Panc1 (cell line): ENCODE measurements around the gene CHRM1. TPM values are rescaled to one million over a fixed set of nuclear protein-coding genes. Genes with fewer than 3 reads are reported as not detected.
"Not testable (repeated sequence)": the region's sequence is repeated elsewhere in the genome, so short reads cannot be mapped to it uniquely, and the experiment has no call there.

ENCODE experiments used
- ATAC-seq: fragments of 200-7000 bp; cut with Tn5 transposase; 2 replicates; pipeline ENCODE4 v1.9.1; 2020; ENCODE audit warnings: mild to moderate bottlenecking, moderate library complexity
- BruUV-seq: library from RNA; stranded (reverse); fragments of 400-500 nt; replicated peaks from 2 replicates; lab custom pipeline; 2021; lab: Mats Ljungman, UMichigan
- CTCF ChIA-PET: fragments of 300-600 bp; sonication (Branson Sonifier 250); formaldehyde crosslinking; loops from one replicate; lab custom pipeline; 2022; ENCODE audit warnings: antibody characterized with exemption; lab: Charles Lee
- POLR2A ChIA-PET: fragments of 300-600 bp; sonication (Branson Sonifier 250); formaldehyde crosslinking; loops from one replicate; lab custom pipeline; 2022; ENCODE audit warnings: antibody characterized with exemption; lab: Charles Lee
- DNase-seq: peaks from one replicate; pipeline ENCODE4 v3.0.0-alpha.2; 2010; ENCODE audit warnings: low read depth, low spot score
- H3K27ac ChIP-seq: 2 replicates; pipeline ENCODE4 v1.5.1; 2011; ENCODE audit warnings: mild to moderate bottlenecking, low read length, inconsistent platforms
- H3K27me3 ChIP-seq: fragments of 200-500 bp; sonication (Bioruptor generic); 2 replicates; pipeline ENCODE4 v1.6.0; 2014; ENCODE audit warnings: low read length, inconsistent platforms; ENCODE audit not compliant: control insufficient read depth, insufficient read depth
- H3K36me3 ChIP-seq: fragments of 200-500 bp; sonication (Bioruptor generic); 2 replicates; pipeline ENCODE4 v1.5.1; 2014; ENCODE audit warnings: inconsistent platforms, mild to moderate bottlenecking, low read length, moderate library complexity; ENCODE audit not compliant: control insufficient read depth, insufficient read depth
- H3K4me1 ChIP-seq: 2 replicates; pipeline ENCODE4 v1.5.1; 2011; ENCODE audit warnings: inconsistent platforms, mild to moderate bottlenecking, low read length, moderate library complexity; ENCODE audit not compliant: control insufficient read depth, insufficient read depth
- H3K4me3 ChIP-seq, 2 experiments: 2 replicates each; pipeline ENCODE4 v1.5.1; 2011 to 2012; ENCODE audit warnings: low read depth in 2 of 2, low read length in 2 of 2, mild to moderate bottlenecking in 2 of 2, inconsistent platforms in 1 of 2, moderate library complexity in 1 of 2
- H3K9me3 ChIP-seq: fragments of 200-500 bp; sonication (Bioruptor generic); 2 replicates; pipeline ENCODE4 v1.5.1; 2014; ENCODE audit warnings: low read depth, mild to moderate bottlenecking, inconsistent platforms, low read length, moderate library complexity; ENCODE audit not compliant: control insufficient read depth, insufficient read depth
- POLR2AphosphoS5 ChIP-seq: IDR thresholded peaks from 2 replicates; pipeline ENCODE4 v1.6.1; 2012; ENCODE audit warnings: mild to moderate bottlenecking, low read depth, low read length, moderate library complexity
- SIN3A ChIP-seq: IDR thresholded peaks from 2 replicates; pipeline ENCODE4 v1.6.1; 2012; ENCODE audit warnings: low read depth, mild to moderate bottlenecking, low read length, moderate library complexity, borderline replicate concordance; ENCODE audit not compliant: insufficient read depth
- TCF7L2 ChIP-seq: IDR thresholded peaks from 2 replicates; pipeline ENCODE4 v1.6.1; 2011; ENCODE audit warnings: mild to moderate bottlenecking, low read depth, low read length, inconsistent platforms
- in situ Hi-C: cut with HindIII; loops from 2 replicates; pipeline ENCODE4 v1.10.0; 2016; ENCODE audit warnings: low sequenced_read_pairs, low pct_unique_long_range_greater_than_20kb
- intact Hi-C: fragments of 100-400 bp; cut with micrococcal nuclease; formaldehyde crosslinking; loops from one replicate; pipeline ENCODE4 v1.10.0; 2022; ENCODE audit not compliant: unreplicated experiment
- total RNA-seq: library from RNA; stranded (reverse); gene quantifications from one replicate; pipeline ENCODE4 v1.2.1, GENCODE V29; 2021; ENCODE audit not compliant: unreplicated experiment
- TF ChIP-seq, protein P1 (sequence below): fragments of 450-650 bp; IDR thresholded peaks from 2 replicates; pipeline ENCODE4 v1.5.1; 2017; ENCODE audit warnings: mild to moderate bottlenecking
- TF ChIP-seq, protein P2 (sequence below), 2 experiments: IDR thresholded peaks; 2 replicates each; pipeline ENCODE4 v1.6.1; 2011 to 2012; ENCODE audit warnings: low read depth in 2 of 2, control low read depth in 1 of 2, low read length in 1 of 2, mild to moderate bottlenecking in 1 of 2, moderate library complexity in 1 of 2; ENCODE audit not compliant: insufficient read depth in 1 of 2

The CHRM1 gene
- total RNA-seq, 1 experiment from 2014 or later = not detected

DNA sequence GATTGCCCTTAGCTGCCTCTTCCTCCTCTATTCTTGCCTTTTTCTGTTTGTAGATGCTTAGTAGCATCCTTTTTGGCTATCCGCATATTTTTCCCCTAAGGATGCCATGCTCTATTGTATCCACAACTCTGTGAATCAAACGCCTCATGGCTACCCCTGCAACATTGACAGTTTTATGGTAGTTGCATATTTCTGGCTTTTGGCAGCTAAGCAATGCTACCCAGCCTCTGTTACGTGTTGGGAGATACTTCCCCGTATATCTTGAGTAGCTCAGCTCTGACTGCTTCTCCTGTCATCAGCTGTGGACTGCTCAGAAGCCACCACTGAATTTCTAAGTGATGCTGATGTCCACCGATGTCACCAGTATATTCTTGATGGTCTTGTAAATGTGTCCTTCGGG, 55.5 kb downstream of the CHRM1 start:
- Histone ChIP-seq H3K9me3 (no peaks in the 10 kb centered on the region), H3K27me3 (no peaks in the 10 kb centered on the region), H3K4me1 (peaks cover 4% of the 10 kb centered on the region; the same call in 1 of the 2 replicates), H3K4me3 (no peak overlapping the region), H3K36me3 (no peaks in the 10 kb centered on the region), H3K27ac (no peak overlapping the region)
- ATAC-seq (no peak), DNase-seq (no peak)
- TF ChIP-seq, protein P1, sequence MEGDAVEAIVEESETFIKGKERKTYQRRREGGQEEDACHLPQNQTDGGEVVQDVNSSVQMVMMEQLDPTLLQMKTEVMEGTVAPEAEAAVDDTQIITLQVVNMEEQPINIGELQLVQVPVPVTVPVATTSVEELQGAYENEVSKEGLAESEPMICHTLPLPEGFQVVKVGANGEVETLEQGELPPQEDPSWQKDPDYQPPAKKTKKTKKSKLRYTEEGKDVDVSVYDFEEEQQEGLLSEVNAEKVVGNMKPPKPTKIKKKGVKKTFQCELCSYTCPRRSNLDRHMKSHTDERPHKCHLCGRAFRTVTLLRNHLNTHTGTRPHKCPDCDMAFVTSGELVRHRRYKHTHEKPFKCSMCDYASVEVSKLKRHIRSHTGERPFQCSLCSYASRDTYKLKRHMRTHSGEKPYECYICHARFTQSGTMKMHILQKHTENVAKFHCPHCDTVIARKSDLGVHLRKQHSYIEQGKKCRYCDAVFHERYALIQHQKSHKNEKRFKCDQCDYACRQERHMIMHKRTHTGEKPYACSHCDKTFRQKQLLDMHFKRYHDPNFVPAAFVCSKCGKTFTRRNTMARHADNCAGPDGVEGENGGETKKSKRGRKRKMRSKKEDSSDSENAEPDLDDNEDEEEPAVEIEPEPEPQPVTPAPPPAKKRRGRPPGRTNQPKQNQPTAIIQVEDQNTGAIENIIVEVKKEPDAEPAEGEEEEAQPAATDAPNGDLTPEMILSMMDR = no peak
- TF ChIP-seq, protein P2, sequence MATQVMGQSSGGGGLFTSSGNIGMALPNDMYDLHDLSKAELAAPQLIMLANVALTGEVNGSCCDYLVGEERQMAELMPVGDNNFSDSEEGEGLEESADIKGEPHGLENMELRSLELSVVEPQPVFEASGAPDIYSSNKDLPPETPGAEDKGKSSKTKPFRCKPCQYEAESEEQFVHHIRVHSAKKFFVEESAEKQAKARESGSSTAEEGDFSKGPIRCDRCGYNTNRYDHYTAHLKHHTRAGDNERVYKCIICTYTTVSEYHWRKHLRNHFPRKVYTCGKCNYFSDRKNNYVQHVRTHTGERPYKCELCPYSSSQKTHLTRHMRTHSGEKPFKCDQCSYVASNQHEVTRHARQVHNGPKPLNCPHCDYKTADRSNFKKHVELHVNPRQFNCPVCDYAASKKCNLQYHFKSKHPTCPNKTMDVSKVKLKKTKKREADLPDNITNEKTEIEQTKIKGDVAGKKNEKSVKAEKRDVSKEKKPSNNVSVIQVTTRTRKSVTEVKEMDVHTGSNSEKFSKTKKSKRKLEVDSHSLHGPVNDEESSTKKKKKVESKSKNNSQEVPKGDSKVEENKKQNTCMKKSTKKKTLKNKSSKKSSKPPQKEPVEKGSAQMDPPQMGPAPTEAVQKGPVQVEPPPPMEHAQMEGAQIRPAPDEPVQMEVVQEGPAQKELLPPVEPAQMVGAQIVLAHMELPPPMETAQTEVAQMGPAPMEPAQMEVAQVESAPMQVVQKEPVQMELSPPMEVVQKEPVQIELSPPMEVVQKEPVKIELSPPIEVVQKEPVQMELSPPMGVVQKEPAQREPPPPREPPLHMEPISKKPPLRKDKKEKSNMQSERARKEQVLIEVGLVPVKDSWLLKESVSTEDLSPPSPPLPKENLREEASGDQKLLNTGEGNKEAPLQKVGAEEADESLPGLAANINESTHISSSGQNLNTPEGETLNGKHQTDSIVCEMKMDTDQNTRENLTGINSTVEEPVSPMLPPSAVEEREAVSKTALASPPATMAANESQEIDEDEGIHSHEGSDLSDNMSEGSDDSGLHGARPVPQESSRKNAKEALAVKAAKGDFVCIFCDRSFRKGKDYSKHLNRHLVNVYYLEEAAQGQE (IDR thresholded peaks at IDR 0.05; ENCODE audit: insufficient read depth in 1 of 2, low read depth in 2 of 2, low read length in 1 of 2) = no peak
- TF ChIP-seq POLR2AphosphoS5 = no peak
- no peak for TF ChIP-seq SIN3A
- TF ChIP-seq TCF7L2 = no peak
- POLR2A ChIA-PET = interaction anchor here (0.6 to 0.8 kb wide), 4 partner anchors 9 to 944 kb away, joined by 6 to 8 read pairs (median 7); no protein-coding TSS in a partner anchor
- in situ Hi-C loops (no loop called here), intact Hi-C loops (no loop called here)
- CTCF ChIA-PET = interaction anchor here (0.6 to 0.7 kb wide), 5 partner anchors 14 to 185 kb away, joined by 3 to 8 read pairs (median 4); no protein-coding TSS in a partner anchor
- BruUV-seq = no TSS peak

DNA sequence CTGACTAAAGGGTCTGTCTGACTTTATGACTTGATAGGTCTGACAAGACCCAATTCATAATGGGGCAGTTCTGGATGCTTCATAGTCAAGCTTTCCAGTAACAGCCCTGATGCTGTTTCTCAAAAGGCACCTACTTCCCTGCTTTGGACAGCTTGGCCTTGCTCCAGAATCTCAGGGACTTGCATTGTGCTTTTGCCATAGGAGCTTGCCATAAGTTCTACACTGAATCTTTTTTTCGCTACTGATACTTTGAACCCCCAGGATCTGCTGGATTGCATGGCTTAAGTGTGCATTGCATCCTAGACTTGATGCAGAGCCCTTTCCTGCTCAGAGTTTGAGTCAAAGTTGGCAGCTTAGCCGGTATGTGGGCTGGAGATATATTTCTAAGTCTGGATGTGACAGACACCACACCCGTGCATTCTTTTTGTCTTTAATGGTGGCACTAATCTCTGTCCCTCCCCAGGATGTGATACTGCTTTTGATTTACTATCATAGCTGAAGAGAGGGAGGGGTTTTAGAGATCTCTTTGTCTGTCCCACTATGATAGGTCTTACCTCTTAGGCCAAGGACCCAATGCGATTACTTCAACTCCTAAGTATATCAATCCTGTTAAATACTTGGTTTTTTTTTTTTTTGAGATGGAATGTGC, 57.4 kb downstream of the CHRM1 start:
- ChIA-PET POLR2A (interaction anchor here (0.5 kb wide), 2 partner anchors 12 to 24 kb away, joined by 5 to 9 read pairs; no protein-coding TSS in a partner anchor), CTCF (interaction anchor here (0.6 kb wide), 2 partner anchors 10 to 13 kb away, joined by 4 read pairs; no protein-coding TSS in a partner anchor)
- in situ Hi-C loops (no loop called here), intact Hi-C loops (loop anchor here (2.0 kb wide), 1 partner anchor 77 kb away; the partner anchor contains the start of gene TMEM179B)
- no peak overlapping the region for H3K4me3 ChIP-seq
- H3K27ac ChIP-seq = no peak overlapping the region
- DNase-seq = no peak
- ATAC-seq = no peak
- H3K36me3 ChIP-seq = no peaks in the 10 kb centered on the region
- peaks cover 4% of the 10 kb centered on the region; the same call in 1 of the 2 replicates for H3K4me1 ChIP-seq
- no peaks in the 10 kb centered on the region for H3K27me3 ChIP-seq
- H3K9me3 ChIP-seq = no peaks in the 10 kb centered on the region
- BruUV-seq = no TSS peak
- TF ChIP-seq TCF7L2 (no peak), POLR2AphosphoS5 (no peak), SIN3A (no peak)
- TF ChIP-seq, protein P1 = no peak
- TF ChIP-seq, protein P2 (IDR thresholded peaks at IDR 0.05; ENCODE audit: insufficient read depth in 1 of 2, low read depth in 2 of 2, low read length in 1 of 2) = no peak

DNA sequence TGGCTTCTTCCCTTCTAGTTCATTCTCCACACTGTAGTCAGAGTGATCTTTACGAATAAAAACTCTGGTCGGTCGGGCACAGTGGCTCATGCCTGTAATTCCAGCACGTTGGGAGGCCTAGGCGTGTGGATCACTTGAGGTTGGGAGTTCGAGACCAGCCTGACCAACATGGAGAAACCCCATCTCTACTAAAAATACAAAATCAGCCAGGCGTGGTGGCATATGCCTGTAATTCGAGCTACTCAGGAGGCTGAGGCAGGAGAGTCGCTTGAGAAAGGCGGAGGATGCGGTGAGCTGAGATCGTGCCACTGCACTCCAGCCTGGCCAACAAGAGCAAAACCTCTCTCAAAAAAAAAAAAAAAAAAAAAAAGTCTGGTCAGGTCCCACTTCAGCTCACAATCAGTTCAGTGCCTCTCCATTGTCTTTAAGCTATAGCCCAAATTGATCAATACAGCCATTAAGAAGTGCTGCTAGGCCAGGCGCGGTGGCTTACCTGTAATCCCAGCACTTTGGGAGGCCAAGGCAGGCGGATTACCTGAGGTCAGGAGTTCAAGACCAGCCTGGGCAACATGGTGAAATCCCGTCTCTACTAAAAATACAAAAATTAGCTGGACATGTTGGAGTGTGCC, 59.5 kb downstream of the CHRM1 start:
- H3K36me3 ChIP-seq, H3K4me3 ChIP-seq, H3K9me3 ChIP-seq, H3K27ac ChIP-seq, ATAC-seq, BruUV-seq, DNase-seq, in situ Hi-C loops, H3K27me3 ChIP-seq: not testable (repeated sequence)
- intact Hi-C loops = loop anchor here (2.0 kb wide), 1 partner anchor 75 kb away; the partner anchor contains the start of gene TMEM179B
- POLR2A ChIA-PET = interaction anchor here (0.6 to 1.0 kb wide), 6 partner anchors 20 to 1114 kb away, joined by 3 to 20 read pairs (median 9); partner anchors contain the start of genes C11orf98 and CSKMT
- CTCF ChIA-PET = interaction anchor here (0.6 to 0.7 kb wide), 3 partner anchors 75 to 180 kb away, joined by 3 to 7 read pairs (median 4); no protein-coding TSS in a partner anchor
- peaks cover 17% of the 10 kb centered on the region for H3K4me1 ChIP-seq
